ENCODE data around the gene CTNNA2. TPM values are rescaled to one million over a fixed set of nuclear protein-coding genes. Genes with fewer than 3 reads are reported as not detected.

The CTNNA2 gene
- total RNA-seq, 6 donors from 2014 or later: not detected

DNA sequence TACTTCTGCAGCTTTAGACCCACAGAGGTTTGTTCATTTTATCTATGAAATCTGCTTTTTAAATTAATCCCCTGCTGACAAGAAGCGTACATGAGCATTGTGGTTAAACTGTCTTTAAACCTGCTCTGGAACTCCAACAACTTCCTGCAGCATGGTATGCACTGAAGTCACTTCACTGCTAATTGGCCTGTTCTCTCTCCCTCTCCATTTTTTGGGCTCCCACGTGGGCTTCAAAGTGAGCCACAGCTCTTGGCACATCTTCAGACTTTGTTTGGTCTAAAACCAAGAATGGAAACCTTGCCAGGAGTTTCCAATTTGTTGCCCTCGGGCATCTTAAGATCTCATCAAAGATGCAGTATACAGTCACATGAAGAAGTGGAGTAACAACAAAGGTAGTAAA, 480.3 kb downstream of the CTNNA2 start:
- no peak for ATAC-seq (ENCODE audit: low FRiP score in 2 of 2)
- 15 to 32% methylated on average over 3 of the region's 3 CpGs for WGBS, 2 donors

DNA sequence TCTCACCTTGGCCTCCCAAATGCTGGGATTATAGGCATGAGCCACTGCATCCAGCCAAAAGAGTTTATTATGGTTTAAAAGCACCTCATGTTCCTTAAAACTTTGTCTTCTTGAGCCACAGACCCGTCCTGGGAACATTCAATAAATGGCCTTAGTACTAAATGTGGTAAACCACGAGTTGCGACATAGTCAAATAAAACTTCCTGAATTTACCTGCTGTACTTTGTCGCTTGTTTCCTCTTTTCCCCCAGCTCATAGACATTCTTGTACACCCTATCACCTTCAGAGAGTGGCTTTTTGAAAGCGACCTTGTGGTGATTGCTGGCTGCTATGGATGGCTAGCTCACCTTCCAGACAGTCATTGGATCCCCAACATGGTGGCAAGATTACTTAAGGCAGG, 481.3 kb downstream of the CTNNA2 start:
- TF ChIP-seq POLR2AphosphoS5 (IDR thresholded peaks at IDR 0.05) (no peak), POLR2A (IDR thresholded peaks at IDR 0.05) (no peak), CTCF (IDR thresholded peaks at IDR 0.05) (no peak), EP300 (IDR thresholded peaks at IDR 0.05) (no peak)
- Histone ChIP-seq H3K4me1 (no peaks in the 10 kb centered on the region), H3K9me3 (no peaks in the 10 kb centered on the region), H3K27ac (no peak overlapping the region), H3K27me3 (no peaks in the 10 kb centered on the region), H3K4me3 (no peak overlapping the region), H3K36me3 (no peaks in the 10 kb centered on the region)
- ATAC-seq (ENCODE audit: low FRiP score in 2 of 2) (no peak), DNase-seq (no peak)
- 36 to 66% methylated on average over 5 of the region's 5 CpGs for WGBS, 2 donors

More for the DNA sequence above, 480.3 kb downstream of the CTNNA2 start:
- Histone ChIP-seq H3K36me3 (no peaks in the 10 kb centered on the region), H3K9me3 (no peaks in the 10 kb centered on the region), H3K4me3 (no peak overlapping the region), H3K4me1 (no peaks in the 10 kb centered on the region), H3K27ac (no peak overlapping the region), H3K27me3 (no peaks in the 10 kb centered on the region)
- no peak for DNase-seq
- TF ChIP-seq POLR2A (IDR thresholded peaks at IDR 0.05) (no peak), CTCF (IDR thresholded peaks at IDR 0.05) (no peak)

DNA sequence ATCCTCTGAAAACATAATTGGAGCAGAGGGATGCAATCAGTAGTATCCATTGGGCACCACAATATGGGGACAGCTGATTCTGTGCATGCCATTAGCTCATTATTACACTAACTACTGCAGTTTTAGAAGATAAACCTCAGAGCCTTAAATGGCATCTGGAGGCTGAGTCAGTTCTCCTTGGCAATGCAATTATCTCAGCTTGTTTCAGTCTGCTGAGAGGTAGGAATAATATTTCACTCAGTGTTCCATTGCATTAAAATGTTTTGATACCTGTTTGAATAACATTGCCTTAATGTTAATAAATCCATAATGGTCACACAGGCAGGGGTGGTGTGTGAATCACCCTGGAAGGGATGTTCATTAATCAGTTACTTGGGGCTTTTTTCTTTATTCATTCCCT, 482.1 kb downstream of the CTNNA2 start:
- Histone ChIP-seq H3K27ac (no peak overlapping the region), H3K9me3 (no peaks in the 10 kb centered on the region), H3K36me3 (no peaks in the 10 kb centered on the region), H3K4me3 (no peak overlapping the region), H3K27me3 (no peaks in the 10 kb centered on the region), H3K4me1 (no peaks in the 10 kb centered on the region)
- TF ChIP-seq CTCF (IDR thresholded peaks at IDR 0.05) (no peak), EP300 (IDR thresholded peaks at IDR 0.05) (no peak), POLR2AphosphoS5 (IDR thresholded peaks at IDR 0.05) (no peak), POLR2A (IDR thresholded peaks at IDR 0.05) (no peak)
- DNase-seq: no peak
- ATAC-seq (ENCODE audit: low FRiP score in 2 of 2): no peak

DNA sequence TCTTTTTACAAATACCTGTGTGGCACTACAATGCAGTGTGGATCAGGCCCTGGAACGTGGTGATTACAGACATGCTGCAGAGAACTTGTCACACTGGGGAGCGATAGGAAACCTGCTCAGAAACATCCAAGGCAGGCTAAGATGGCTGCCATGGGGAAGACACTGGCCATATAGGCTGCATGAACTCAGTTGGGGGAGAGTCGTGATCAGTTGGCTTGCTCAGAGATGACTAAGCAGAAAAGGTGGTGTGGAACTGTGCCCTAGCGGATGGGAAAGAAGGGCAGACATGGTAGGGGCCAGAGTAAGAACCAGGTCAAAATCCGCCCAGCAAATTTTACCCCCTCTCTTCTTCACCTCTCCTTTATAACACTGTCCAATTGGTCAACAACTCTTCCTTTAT, 483.9 kb downstream of the CTNNA2 start:
- H3K9me3 ChIP-seq: no peaks in the 10 kb centered on the region
- H3K4me3 ChIP-seq: no peak overlapping the region
- no peak overlapping the region for H3K27ac ChIP-seq
- H3K4me1 ChIP-seq: no peaks in the 10 kb centered on the region
- no peaks in the 10 kb centered on the region for H3K27me3 ChIP-seq
- no peaks in the 10 kb centered on the region for H3K36me3 ChIP-seq
- no peak for ATAC-seq (ENCODE audit: low FRiP score in 2 of 2)
- no peak for DNase-seq
- TF ChIP-seq POLR2AphosphoS5 (IDR thresholded peaks at IDR 0.05): no peak
- no peak for TF ChIP-seq EP300 (IDR thresholded peaks at IDR 0.05)
- no peak for TF ChIP-seq POLR2A (IDR thresholded peaks at IDR 0.05)
- no peak for TF ChIP-seq CTCF (IDR thresholded peaks at IDR 0.05)
- WGBS, 2 donors: 77 to 81% methylated on average over 5 of the region's 5 CpGs

GRCh38 chr2:80001701-80002101, 488.9 kb downstream of the CTNNA2 start:
- H3K9me3 ChIP-seq: no peaks in the 10 kb centered on the region
- no peak overlapping the region for H3K27ac ChIP-seq
- no peaks in the 10 kb centered on the region for H3K27me3 ChIP-seq
- DNase-seq (no peak), ATAC-seq (ENCODE audit: low FRiP score in 2 of 2) (no peak)
- no peak overlapping the region for H3K4me3 ChIP-seq
- WGBS, 2 donors: 39 to 62% methylated on average over 5 of the region's 5 CpGs
- no peaks in the 10 kb centered on the region for H3K4me1 ChIP-seq
- TF ChIP-seq POLR2AphosphoS5 (IDR thresholded peaks at IDR 0.05) (no peak), CTCF (IDR thresholded peaks at IDR 0.05) (no peak)
- H3K36me3 ChIP-seq: no peaks in the 10 kb centered on the region
